BJ (cell line): Measurements from ENCODE around the gene SIK2. TPM values are rescaled to one million over a fixed set of nuclear protein-coding genes. Genes with fewer than 3 reads are reported as not detected.
A peak's percentile ranks its signal among the peaks of the same experiment; 100 is the strongest.

Source experiments
- CTCF ChIA-PET: fragments of 350-600 bp; formaldehyde crosslinking; extraction: SDS; loops from one replicate; lab custom pipeline; 2021; ENCODE audit warnings: antibody characterized with exemption, inconsistent platforms; lab: Yijun Ruan, JAX
- POLR2A ChIA-PET: fragments of 300-600 bp; sonication (Branson Sonifier 250); formaldehyde crosslinking; extraction: SDS; loops from one replicate; lab custom pipeline; 2021; ENCODE audit warnings: antibody characterized with exemption; lab: Charles Lee
- DNase-seq: peaks from one replicate; pipeline ENCODE4 v3.0.0-alpha.2; 2011; ENCODE audit warnings: low read depth
- H3K27me3 ChIP-seq: 2 replicates; pipeline ENCODE4 v1.6.0; 2011; ENCODE audit warnings: low read length; ENCODE audit not compliant: control insufficient read depth, insufficient read depth
- H3K36me3 ChIP-seq: 2 replicates; pipeline ENCODE4 v1.5.1; 2011; ENCODE audit warnings: low read length; ENCODE audit not compliant: control insufficient read depth, insufficient read depth
- H3K4me3 ChIP-seq: 2 replicates; pipeline ENCODE4 v1.5.1; 2011; ENCODE audit warnings: low read depth, mild to moderate bottlenecking, control low read depth, low read length
- polyA plus RNA-seq: library from polyadenylated mRNA; depleted of rRNA; stranded (reverse); fragments of >200 nt; gene quantifications from 2 replicates; pipeline ENCODE4 v1.2.3, GENCODE V29; 2011
- TF ChIP-seq, protein P1 (sequence below): IDR thresholded peaks from 2 replicates; pipeline ENCODE4 v1.5.1; 2011; ENCODE audit warnings: low read depth, mild to moderate bottlenecking, control low read depth, inconsistent platforms, low read length, moderate library complexity; ENCODE audit not compliant: insufficient read depth

Gene SIK2
- polyA plus RNA-seq, 1 experiment = 24.2 TPM

DNA sequence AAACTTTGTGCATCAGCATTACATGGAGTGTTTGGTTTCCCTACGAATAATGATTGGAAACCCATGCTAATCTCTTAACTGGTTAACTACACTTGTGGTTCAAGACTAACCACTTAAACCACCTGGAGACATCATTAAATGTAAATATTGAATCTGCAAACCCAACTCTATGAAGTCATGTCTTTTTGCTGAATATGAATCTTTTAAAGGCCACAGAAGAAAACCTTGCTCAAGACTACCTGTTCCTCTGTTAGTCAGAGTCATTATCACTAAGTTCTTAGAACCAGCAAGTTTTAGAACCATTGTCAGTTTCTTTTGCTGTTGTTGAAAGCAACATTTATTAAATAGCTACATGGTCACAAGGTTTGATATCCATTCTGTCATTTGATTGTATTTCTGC lies 70.7 kb downstream of the SIK2 start:
- no peak for DNase-seq
- TF ChIP-seq, protein P1, sequence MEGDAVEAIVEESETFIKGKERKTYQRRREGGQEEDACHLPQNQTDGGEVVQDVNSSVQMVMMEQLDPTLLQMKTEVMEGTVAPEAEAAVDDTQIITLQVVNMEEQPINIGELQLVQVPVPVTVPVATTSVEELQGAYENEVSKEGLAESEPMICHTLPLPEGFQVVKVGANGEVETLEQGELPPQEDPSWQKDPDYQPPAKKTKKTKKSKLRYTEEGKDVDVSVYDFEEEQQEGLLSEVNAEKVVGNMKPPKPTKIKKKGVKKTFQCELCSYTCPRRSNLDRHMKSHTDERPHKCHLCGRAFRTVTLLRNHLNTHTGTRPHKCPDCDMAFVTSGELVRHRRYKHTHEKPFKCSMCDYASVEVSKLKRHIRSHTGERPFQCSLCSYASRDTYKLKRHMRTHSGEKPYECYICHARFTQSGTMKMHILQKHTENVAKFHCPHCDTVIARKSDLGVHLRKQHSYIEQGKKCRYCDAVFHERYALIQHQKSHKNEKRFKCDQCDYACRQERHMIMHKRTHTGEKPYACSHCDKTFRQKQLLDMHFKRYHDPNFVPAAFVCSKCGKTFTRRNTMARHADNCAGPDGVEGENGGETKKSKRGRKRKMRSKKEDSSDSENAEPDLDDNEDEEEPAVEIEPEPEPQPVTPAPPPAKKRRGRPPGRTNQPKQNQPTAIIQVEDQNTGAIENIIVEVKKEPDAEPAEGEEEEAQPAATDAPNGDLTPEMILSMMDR = no peak
- POLR2A ChIA-PET = no interaction called here
- H3K27me3 ChIP-seq = no peaks in the 10 kb centered on the region
- peaks cover 9% of the 10 kb centered on the region for H3K36me3 ChIP-seq
- no peak overlapping the region for H3K4me3 ChIP-seq
- CTCF ChIA-PET = interaction anchor here (0.7 to 0.9 kb wide), 2 partner anchors 24 to 105 kb away, joined by 3 read pairs; no protein-coding TSS in a partner anchor

DNA sequence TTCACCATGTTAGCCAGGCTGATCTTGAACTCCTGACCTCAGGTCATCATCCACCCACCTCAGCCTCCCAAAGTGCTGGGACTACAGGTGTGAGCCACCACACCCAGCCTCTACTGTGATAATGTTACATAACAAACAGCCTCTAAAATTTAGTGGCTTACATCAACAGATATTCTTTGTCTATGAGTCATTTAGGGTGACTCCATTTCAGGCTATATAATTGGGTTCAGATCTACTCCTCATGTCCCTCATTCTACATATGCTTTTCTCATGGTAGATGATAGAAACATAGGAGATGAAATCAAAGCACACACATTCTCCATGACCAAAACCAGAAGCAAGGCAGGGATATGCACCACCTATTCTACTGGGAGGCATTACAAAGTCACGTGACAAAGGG lies 72.7 kb downstream of the SIK2 start:
- H3K27me3 ChIP-seq = no peaks in the 10 kb centered on the region
- peaks cover 9% of the 10 kb centered on the region for H3K36me3 ChIP-seq
- CTCF ChIA-PET = no interaction called here
- TF ChIP-seq, protein P1 = no peak
- DNase-seq = no peak
- POLR2A ChIA-PET = interaction anchor here (0.7 kb wide), 1 partner anchor 19 kb away, joined by 7 read pairs; no protein-coding TSS in a partner anchor
- H3K4me3 ChIP-seq = no peak overlapping the region

DNA sequence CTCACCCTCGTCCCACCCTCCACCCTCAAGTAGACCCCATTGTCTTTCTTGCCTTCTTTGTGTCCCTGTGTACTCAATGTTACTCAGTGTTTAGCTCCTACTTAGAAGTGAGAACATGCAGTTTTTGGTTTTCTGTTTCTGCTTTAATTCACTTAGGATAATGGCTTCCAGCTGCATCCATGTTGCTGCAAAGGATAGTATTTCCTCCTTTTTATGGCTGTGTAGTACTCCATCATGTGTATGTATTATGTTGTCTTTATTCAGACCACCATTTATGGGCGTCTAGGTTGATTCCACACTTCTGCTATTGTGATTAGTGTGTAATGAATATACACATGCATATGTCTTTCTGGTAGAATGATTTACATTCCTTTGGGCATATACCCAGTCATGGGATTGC lies 73.6 kb downstream of the SIK2 start:
- ChIA-PET CTCF (interaction anchor here (0.7 kb wide), 1 partner anchor 41 kb away, joined by 3 read pairs; no protein-coding TSS in a partner anchor), POLR2A (no interaction called here)
- Histone ChIP-seq H3K27me3 (no peaks in the 10 kb centered on the region), H3K36me3 (peaks cover 9% of the 10 kb centered on the region), H3K4me3 (no peak overlapping the region)
- TF ChIP-seq, protein P1 = no peak
- DNase-seq = no peak

DNA sequence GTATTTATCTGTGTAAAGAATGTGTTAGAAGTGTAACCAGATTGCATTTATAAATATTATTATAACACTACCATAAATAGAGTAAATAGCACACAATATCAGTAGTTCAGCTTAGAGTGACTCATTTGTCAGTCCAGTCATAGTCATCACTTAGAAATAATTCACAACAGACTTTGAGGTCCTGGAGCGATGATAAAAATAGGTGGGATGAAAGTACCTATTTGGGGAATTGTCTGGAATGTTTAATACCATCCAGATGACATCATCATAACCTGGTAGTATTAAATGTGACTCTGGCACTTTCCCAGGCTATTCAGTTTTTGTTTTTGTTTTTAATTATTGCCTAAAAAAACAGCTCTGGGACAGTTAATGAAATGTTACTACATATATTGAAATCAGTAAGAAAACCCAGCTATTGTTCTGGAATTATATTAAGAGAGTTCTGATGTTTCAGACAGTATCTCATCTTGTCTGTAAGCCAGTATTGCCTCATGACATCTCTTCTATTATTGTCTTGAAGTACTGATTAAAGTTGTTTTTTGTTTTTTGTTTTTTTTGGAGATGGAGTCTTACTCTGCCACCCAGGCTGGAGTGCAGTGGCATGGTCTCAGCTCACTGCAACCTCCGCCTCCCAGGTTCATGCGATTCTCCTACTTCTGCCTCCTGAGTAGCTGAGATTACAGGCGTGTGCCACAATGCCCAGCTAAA lies 74.8 kb downstream of the SIK2 start:
- ChIA-PET CTCF (no interaction called here), POLR2A (no interaction called here)
- Histone ChIP-seq H3K4me3 (no peak overlapping the region), H3K27me3 (no peaks in the 10 kb centered on the region), H3K36me3 (peaks cover 2% of the 10 kb centered on the region)
- TF ChIP-seq, protein P1 = no peak
- DNase-seq = peak; percentile 22

DNA sequence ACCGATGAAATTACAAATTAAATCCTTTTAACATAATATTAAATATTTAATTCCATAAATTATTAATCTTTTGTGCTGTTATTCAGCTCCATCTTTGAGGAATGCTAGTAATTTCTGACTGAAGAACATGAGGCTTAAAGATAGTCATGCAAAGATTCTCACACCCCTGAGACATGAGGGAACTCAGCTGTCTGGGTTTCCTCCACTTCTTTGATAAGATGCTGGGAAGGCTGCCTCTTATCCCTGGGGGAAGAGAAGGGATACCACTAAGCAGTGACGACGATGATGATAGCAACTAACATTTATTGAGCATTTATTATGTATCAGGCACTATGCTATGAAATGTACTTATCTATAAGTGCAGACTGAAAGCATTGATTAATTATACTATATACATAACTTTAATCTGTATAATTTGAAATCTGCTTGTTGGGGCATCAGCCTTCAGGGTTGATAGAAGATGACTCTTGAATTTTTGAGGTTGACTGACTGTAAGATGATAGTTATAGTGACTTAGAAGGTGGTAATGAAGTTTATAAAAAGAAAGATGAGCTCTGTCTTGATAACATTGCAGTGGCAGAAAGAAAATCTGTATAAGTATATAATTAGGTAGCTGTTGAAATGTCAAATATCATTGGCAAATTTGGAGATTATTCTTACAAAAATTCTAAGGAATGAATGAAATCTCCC lies 78.4 kb downstream of the SIK2 start:
- POLR2A ChIA-PET = no interaction called here
- no peak for DNase-seq
- Histone ChIP-seq H3K27me3 (no peaks in the 10 kb centered on the region), H3K4me3 (no peak overlapping the region), H3K36me3 (no peaks in the 10 kb centered on the region; the same call in 1 of the 2 replicates)
- TF ChIP-seq, protein P1 = no peak
- CTCF ChIA-PET = interaction anchor here (1.4 kb wide), 1 partner anchor 24 kb away, joined by 4 read pairs; no protein-coding TSS in a partner anchor
